Testis (tissue), 2 donors: ENCODE results near the gene PTGR2.
"Not testable (repeated sequence)": the region's sequence is repeated elsewhere in the genome, so short reads cannot be mapped to it uniquely, and the experiment has no call there.

ENCODE experiments used
- CTCF ChIP-seq, 3 experiments: fragments of 450-650 bp in 2 of 3; fragments of 200-600 bp in 1 of 3; sonication (generic) in 1 of 3; IDR thresholded peaks; one replicate each; pipeline ENCODE4 v1.5.1; 2016 to 2019; ENCODE audit warnings: antibody characterized with exemption in 3 of 3, mild to moderate bottlenecking in 2 of 3, moderate library complexity in 1 of 3
- POLR2A ChIP-seq: fragments of 450-650 bp; IDR thresholded peaks from one replicate; pipeline ENCODE4 v1.6.1; 2017; ENCODE audit warnings: antibody characterized with exemption, mild to moderate bottlenecking, moderate library complexity

GRCh38 chr14:73838293-73839034, 13.2 kb upstream of the PTGR2 start:
- not testable (repeated sequence) for TF ChIP-seq CTCF (IDR thresholded peaks at IDR 0.05); POLR2A
